Measurements from ENCODE around the gene LDHAL6B.

Gene LDHAL6B

DNA sequence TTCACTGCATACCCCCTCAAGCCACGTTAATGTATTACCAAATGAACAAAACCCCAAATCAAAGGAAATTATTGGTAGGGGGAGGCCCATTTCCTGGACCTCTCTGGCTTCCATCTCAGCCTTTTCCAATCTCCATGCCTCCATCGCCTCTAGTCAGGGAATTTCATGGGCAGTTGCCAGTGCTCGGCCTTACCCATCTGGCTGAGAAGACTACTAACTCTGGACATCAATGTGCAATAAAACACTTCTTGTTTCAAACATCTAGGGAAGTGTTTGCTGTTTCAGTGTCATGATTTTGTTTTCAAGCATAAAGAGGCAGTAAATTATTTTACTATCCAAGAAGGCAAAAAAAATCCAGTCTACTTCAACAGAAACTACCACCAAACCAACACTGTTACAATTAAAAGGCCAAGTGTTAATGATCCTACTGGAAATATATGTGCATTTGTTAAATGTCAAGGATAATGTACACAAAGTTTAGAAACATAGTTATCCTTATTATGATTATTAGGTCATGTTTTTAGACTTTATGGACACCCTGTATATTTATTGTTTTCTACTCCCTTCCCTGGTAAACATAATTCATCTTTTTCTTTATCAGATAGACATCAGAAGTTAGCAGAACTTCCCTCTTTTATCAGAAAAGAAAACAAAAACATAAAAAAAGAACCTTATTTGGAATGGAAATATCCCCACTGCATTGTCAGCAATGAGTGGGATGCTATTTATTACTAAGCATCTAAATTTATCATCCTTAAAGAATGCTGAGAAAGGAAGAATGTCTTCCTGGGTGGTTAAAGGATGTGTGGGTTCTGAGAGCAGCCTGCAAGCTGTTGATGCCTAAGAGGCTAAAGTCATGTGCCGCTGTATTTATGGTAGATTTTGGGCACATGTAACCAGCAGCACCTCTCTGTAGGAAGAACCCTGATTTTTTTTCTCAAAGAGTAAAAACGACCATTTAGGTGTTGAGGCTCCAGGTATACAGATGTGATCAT is 15.2 kb downstream of the LDHAL6B start:
- H3K4me1 Mint-ChIP-seq: no peaks in the 10 kb centered on the region
- H3K4me3 Mint-ChIP-seq: no peak overlapping the region
- H3K9me3 Mint-ChIP-seq: no peaks in the 10 kb centered on the region
- peaks cover 63% of the 10 kb centered on the region for H3K36me3 Mint-ChIP-seq
- no peak for ATAC-seq
- H3K27ac Mint-ChIP-seq: no peak overlapping the region
- H3K27me3 Mint-ChIP-seq: no peaks in the 10 kb centered on the region

DNA sequence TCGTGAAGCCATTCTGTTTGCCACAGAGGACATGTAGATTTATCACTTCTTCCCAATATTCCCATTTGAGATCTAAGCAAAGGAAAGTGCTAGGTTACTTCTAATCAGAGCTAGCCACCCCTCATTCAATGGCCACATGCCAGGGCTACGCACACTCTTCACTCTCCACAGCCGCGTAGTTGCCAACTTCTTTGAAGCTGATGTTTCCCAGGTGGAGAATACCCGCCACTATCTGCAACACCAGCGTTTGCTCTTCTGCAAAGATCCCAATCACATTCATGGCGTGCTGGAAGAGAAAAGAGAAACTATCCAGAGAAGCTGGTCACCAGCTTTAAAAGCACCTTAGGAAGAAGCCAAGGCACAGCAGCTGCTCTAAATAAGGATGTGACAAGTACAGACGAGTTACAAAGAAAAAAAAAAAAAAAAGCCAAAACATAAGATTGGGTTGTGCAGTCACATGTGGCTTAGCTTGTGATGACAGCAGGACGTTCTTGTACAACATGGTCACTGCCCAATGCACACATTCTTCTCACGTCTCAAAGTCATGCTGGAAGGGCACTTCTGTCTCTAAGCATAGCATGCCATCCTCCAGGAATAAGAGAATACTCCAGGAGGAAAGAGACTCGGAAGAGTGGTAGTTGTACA is 16.4 kb downstream of the LDHAL6B start:
- Mint-ChIP-seq H3K4me1 (no peaks in the 10 kb centered on the region), H3K36me3 (peaks cover 66% of the 10 kb centered on the region), H3K27me3 (no peaks in the 10 kb centered on the region), H3K27ac (no peak overlapping the region), H3K9me3 (no peaks in the 10 kb centered on the region), H3K4me3 (no peak overlapping the region)
- ATAC-seq: no peak

- Mint-ChIP-seq H3K27ac (no peak overlapping the region), H3K4me3 (no peak overlapping the region), H3K4me1 (no peaks in the 10 kb centered on the region), H3K27me3 (no peaks in the 10 kb centered on the region), H3K9me3 (no peaks in the 10 kb centered on the region), H3K36me3 (peaks cover 59% of the 10 kb centered on the region)
- ATAC-seq: no peak
Measured at GRCh38 chr15:59223736-59224135, 17.1 kb downstream of the LDHAL6B start.

DNA sequence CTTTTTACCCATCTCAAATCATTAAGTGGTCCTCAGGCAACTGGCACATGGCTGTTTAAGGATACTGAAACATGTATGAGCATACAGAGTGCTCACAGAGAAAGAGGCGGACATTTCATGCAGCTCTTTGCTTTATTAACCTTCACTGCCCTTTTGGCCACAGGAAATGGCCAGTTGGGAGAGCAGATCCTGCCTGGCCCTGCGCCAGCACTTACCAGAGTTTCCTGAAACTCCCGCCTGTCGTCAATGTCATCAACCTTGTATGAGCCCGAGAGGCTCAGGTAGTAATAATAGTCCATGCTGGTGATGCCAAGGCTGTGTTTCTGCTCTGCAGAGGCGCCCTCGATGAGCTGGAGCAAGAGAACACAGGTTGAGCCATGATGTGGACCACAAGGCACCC is 17.8 kb downstream of the LDHAL6B start:
- Mint-ChIP-seq H3K36me3 (peaks cover 56% of the 10 kb centered on the region), H3K4me1 (no peaks in the 10 kb centered on the region), H3K4me3 (no peak overlapping the region), H3K27me3 (no peaks in the 10 kb centered on the region), H3K9me3 (no peaks in the 10 kb centered on the region), H3K27ac (no peak overlapping the region)
- ATAC-seq: no peak

DNA sequence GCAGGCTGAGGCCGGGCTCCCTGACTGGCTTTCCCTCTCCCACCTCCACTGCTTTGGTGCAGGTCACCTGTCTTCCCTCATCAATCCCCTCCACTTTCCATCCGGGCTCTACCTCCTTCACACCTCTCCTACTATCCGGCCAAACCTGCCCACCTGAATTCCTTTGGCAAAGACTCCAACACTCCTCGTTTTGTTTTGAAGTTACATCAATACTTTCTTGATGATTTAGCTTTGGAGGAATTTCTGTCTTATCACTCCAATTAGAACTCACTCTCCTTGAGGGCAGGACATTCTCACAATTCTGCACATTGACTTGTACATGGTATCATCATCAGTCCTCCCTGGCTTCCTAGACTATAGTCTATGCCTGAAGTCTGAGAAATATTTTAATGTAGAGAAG is 20.4 kb downstream of the LDHAL6B start:
- Mint-ChIP-seq H3K27me3 (no peaks in the 10 kb centered on the region), H3K4me1 (peaks cover under 1% of the 10 kb centered on the region), H3K9me3 (no peaks in the 10 kb centered on the region), H3K4me3 (no peak overlapping the region), H3K27ac (no peak overlapping the region), H3K36me3 (peaks cover 51% of the 10 kb centered on the region)
- ATAC-seq: no peak

GRCh38 chr15:59229015-59229414 is 22.4 kb downstream of the LDHAL6B start:
- H3K27me3 Mint-ChIP-seq: no peaks in the 10 kb centered on the region
- no peak overlapping the region for H3K27ac Mint-ChIP-seq
- no peak overlapping the region for H3K4me3 Mint-ChIP-seq
- H3K9me3 Mint-ChIP-seq: no peaks in the 10 kb centered on the region
- ATAC-seq: no peak
- peaks cover 53% of the 10 kb centered on the region for H3K36me3 Mint-ChIP-seq
- peaks cover 13% of the 10 kb centered on the region for H3K4me1 Mint-ChIP-seq

DNA sequence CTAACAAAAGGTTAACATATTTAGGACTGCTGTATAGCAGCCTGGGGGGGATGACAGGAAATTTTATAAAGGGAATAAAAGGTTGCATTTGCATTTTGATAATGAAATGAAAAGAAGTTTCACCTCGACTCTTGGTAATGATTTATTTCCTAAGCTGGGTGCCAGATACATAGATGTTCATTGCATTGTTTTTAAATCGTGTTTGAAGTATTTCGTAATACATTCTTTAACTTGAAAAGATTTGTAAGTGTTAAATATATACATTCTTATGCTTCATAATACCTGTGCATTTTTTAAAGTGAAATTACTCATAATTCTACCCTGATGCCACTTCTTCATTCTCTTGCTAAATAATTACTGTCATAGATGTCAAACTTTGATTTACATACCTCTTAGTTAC is 22.8 kb downstream of the LDHAL6B start:
- Mint-ChIP-seq H3K4me3 (no peak overlapping the region), H3K4me1 (peaks cover 13% of the 10 kb centered on the region), H3K9me3 (no peaks in the 10 kb centered on the region), H3K27ac (no peak overlapping the region), H3K36me3 (peaks cover 54% of the 10 kb centered on the region), H3K27me3 (no peaks in the 10 kb centered on the region)
- no peak for ATAC-seq

- H3K27ac Mint-ChIP-seq: no peak overlapping the region
- ATAC-seq: no peak
Measured at GRCh38 chr15:59230531-59231055, 23.9 kb downstream of the LDHAL6B start.

DNA sequence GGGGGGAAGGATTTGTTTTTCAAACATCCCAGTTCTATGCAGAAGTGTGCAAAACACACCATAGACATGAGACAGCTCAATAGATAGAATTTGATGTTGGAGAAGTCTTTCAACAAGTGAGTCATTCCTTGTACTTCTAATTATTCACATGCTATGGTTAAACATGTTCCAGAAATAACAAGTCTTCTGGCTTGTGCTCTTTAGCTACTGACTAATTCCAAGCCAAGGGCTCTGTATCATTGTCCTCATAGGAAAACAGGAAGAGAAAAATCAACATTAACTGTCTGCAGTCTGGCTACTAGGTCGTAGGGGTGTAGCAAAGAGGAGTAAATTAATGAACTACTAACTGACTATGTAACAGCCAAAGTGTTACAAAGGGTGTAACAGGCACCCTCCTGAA is 25.8 kb downstream of the LDHAL6B start:
- Mint-ChIP-seq H3K4me1 (peaks cover 35% of the 10 kb centered on the region), H3K27ac (peak overlapping the region; percentile 64), H3K9me3 (peaks cover 4% of the 10 kb centered on the region), H3K4me3 (no peak overlapping the region), H3K27me3 (no peaks in the 10 kb centered on the region), H3K36me3 (peaks cover 59% of the 10 kb centered on the region)
- peak; percentile 44 for ATAC-seq

More at GRCh38 chr15:59230531-59231055, 23.9 kb downstream of the LDHAL6B start:
- Mint-ChIP-seq H3K36me3 (peaks cover 55% of the 10 kb centered on the region), H3K27me3 (no peaks in the 10 kb centered on the region), H3K9me3 (no peaks in the 10 kb centered on the region), H3K4me1 (peaks cover 18% of the 10 kb centered on the region), H3K4me3 (no peak overlapping the region)

GRCh38 chr15:59236394-59236793 is 29.8 kb downstream of the LDHAL6B start:
- Mint-ChIP-seq H3K4me3 (peak overlapping the region; percentile 48), H3K4me1 (peaks cover 57% of the 10 kb centered on the region), H3K36me3 (peaks cover 60% of the 10 kb centered on the region), H3K9me3 (peaks cover 4% of the 10 kb centered on the region), H3K27ac (peak overlapping the region; percentile 93), H3K27me3 (no peaks in the 10 kb centered on the region)
- ATAC-seq: no peak

GRCh38 chr15:59237119-59237855 is 30.6 kb downstream of the LDHAL6B start:
- Mint-ChIP-seq H3K27me3 (no peaks in the 10 kb centered on the region), H3K4me3 (peak overlapping the region; percentile 0), H3K27ac (peak overlapping the region; percentile 93), H3K9me3 (peaks cover 4% of the 10 kb centered on the region), H3K36me3 (peaks cover 57% of the 10 kb centered on the region), H3K4me1 (peaks cover 53% of the 10 kb centered on the region)
- peak; percentile 92 for ATAC-seq

DNA sequence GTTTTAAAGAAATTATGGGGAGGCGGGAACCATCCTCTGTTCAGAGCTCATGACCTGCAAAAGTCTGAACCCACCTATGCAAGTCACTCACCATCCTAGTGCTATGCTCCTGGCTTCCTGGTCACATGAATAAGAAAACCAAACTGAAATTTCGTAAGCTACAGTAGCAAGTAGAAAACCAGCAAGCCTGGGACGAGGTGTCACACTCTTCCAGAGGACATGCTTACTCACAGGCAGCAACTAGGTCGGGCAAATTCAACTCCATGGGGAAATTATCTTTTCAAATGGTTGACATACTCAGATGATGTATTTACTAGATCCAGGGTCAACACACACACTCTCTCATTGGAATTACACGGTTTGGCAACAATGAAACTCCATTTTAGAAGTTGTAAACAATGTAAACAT is 31.3 kb downstream of the LDHAL6B start:
- H3K4me1 Mint-ChIP-seq: peaks cover 52% of the 10 kb centered on the region
- H3K27me3 Mint-ChIP-seq: no peaks in the 10 kb centered on the region
- peaks cover 57% of the 10 kb centered on the region for H3K36me3 Mint-ChIP-seq
- H3K9me3 Mint-ChIP-seq: peaks cover 4% of the 10 kb centered on the region
- H3K27ac Mint-ChIP-seq: peak overlapping the region; percentile 93
- ATAC-seq: peak; percentile 49
- H3K4me3 Mint-ChIP-seq: peak overlapping the region; percentile 21

DNA sequence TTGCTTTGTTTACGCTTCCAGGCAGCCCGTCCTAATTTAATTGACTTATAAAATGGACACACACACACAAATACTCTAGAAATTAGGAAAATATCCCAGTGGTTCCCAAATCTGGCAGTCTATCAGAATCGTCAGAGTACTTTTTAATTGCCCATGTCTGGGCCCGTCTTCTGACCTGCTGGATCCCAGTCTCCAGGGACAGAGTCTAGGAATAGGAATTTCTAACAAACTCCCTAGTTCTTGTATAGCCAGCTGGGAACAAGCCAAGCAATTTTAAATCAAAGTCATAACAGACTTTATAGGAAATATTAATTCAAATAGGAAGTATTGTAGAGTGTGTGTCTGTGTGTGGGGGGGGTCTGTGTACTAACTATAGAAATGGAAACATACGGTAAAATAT is 33.4 kb downstream of the LDHAL6B start:
- Mint-ChIP-seq H3K4me1 (peaks cover 69% of the 10 kb centered on the region), H3K36me3 (peaks cover 52% of the 10 kb centered on the region), H3K9me3 (peaks cover 4% of the 10 kb centered on the region), H3K27me3 (no peaks in the 10 kb centered on the region), H3K27ac (no peak overlapping the region), H3K4me3 (no peak overlapping the region)
- ATAC-seq: no peak

DNA sequence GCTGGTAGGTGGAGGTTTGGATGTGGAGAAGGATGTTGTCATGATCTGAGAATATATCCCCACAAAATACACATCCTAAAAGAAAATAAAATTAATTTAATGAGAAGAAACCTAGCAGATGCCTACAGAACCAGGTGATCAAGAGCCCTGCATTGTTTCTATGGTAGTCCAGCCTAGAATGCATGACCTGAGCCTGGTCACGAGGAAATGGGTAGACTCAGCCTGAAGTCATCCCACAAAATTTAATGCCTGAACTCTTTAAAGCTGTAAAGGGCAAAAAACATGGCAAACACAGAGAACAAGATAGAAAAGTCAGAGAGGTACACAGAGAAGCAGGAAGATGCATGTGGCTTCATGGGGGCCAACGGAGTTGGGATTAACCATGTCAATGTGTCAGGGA is 36.0 kb downstream of the LDHAL6B start:
- Mint-ChIP-seq H3K27me3 (no peaks in the 10 kb centered on the region), H3K9me3 (no peaks in the 10 kb centered on the region), H3K36me3 (peaks cover 36% of the 10 kb centered on the region), H3K4me1 (peaks cover 54% of the 10 kb centered on the region), H3K4me3 (no peak overlapping the region), H3K27ac (peak overlapping the region; percentile 84)
- ATAC-seq: no peak

DNA sequence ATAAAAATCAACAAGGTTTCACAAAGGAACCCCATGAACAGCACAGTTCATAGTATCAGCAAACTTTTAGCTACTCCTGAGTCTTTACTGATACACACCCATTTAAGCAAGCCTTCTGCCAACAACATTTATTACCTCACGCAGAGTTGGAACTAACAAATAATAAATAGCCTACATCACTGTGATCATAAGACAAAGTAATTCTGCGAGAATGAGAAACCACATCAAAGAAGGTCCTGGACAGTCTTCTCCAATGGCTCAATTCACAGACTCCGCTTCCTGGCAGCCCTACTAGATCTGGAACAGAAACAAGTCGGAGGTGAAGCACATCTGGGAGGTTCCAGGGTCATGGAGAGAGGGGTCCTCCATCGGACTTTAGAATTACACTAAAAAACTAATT is 37.0 kb downstream of the LDHAL6B start:
- no peak overlapping the region for H3K4me3 Mint-ChIP-seq
- H3K9me3 Mint-ChIP-seq: no peaks in the 10 kb centered on the region
- no peaks in the 10 kb centered on the region for H3K27me3 Mint-ChIP-seq
- no peak for ATAC-seq
- H3K36me3 Mint-ChIP-seq: peaks cover 36% of the 10 kb centered on the region
- peaks cover 53% of the 10 kb centered on the region for H3K4me1 Mint-ChIP-seq
- peak overlapping the region; percentile 84 for H3K27ac Mint-ChIP-seq
